H9 (cell line): Measurements from ENCODE around the gene RETN. TPM values are rescaled to one million over a fixed set of nuclear protein-coding genes. Genes with fewer than 3 reads are reported as not detected.

Experiments used
- DNase-seq: peaks from one replicate; pipeline ENCODE4 v3.0.0-alpha.2; 2017
- H2AFZ ChIP-seq: one replicate; pipeline ENCODE4 v1.6.1; 2013; ENCODE audit warnings: mild to moderate bottlenecking, low read length, control low read depth, moderate library complexity
- H2AK5ac ChIP-seq: 2 replicates; pipeline ENCODE4 v1.6.1; 2013; ENCODE audit warnings: low read length, control low read depth, mixed read lengths; ENCODE audit not compliant: insufficient read length
- H2BK120ac ChIP-seq: one replicate; pipeline ENCODE4 v1.6.1; 2013; ENCODE audit warnings: low read depth, mild to moderate bottlenecking, low read length, control low read depth, inconsistent platforms; ENCODE audit not compliant: poor library complexity, severe bottlenecking
- H2BK12ac ChIP-seq: 2 replicates; pipeline ENCODE4 v1.6.1; 2013; ENCODE audit warnings: low read length, control low read depth, mixed read lengths, low read depth; ENCODE audit not compliant: insufficient read length
- H2BK15ac ChIP-seq: 2 replicates; pipeline ENCODE4 v1.6.1; 2013; ENCODE audit warnings: low read depth, low read length, control low read depth
- H2BK20ac ChIP-seq: one replicate; pipeline ENCODE4 v1.6.1; 2013; ENCODE audit warnings: low read depth, mild to moderate bottlenecking, low read length, control low read depth, inconsistent platforms; ENCODE audit not compliant: poor library complexity, severe bottlenecking
- H2BK5ac ChIP-seq: 2 replicates; pipeline ENCODE4 v1.6.1; 2013; ENCODE audit warnings: low read length, control low read depth, mixed read lengths; ENCODE audit not compliant: insufficient read length
- H3K14ac ChIP-seq: 2 replicates; pipeline ENCODE4 v1.6.1; 2013; ENCODE audit warnings: low read length, control low read depth; ENCODE audit not compliant: insufficient read depth
- H3K18ac ChIP-seq: 2 replicates; pipeline ENCODE4 v1.6.1; 2013; ENCODE audit warnings: low read depth, mild to moderate bottlenecking, mixed read lengths, low read length, control low read depth; ENCODE audit not compliant: insufficient read length
- H3K23ac ChIP-seq: 2 replicates; pipeline ENCODE4 v1.6.1; 2013; ENCODE audit warnings: low read length, control low read depth, mixed read lengths, low read depth; ENCODE audit not compliant: insufficient read length
- H3K23me2 ChIP-seq: 2 replicates; pipeline ENCODE4 v1.6.1; 2013; ENCODE audit warnings: low read depth, mild to moderate bottlenecking, mixed read lengths, low read length, control low read depth; ENCODE audit not compliant: insufficient read length, poor library complexity, severe bottlenecking
- H3K27ac ChIP-seq: 2 replicates; pipeline ENCODE4 v1.5.1; 2013; ENCODE audit warnings: low read length, control low read depth, mixed read lengths, low read depth; ENCODE audit not compliant: insufficient read length
- H3K27me3 ChIP-seq: 2 replicates; pipeline ENCODE4 v1.6.1; 2013; ENCODE audit warnings: low read length, control low read depth, inconsistent platforms; ENCODE audit not compliant: insufficient read depth
- H3K4ac ChIP-seq: 2 replicates; pipeline ENCODE4 v1.6.1; 2013; ENCODE audit warnings: low read depth, mild to moderate bottlenecking, control low read depth, inconsistent platforms, low read length, moderate library complexity
- H3K4me1 ChIP-seq: 2 replicates; pipeline ENCODE4 v1.6.1; 2013; ENCODE audit warnings: low read length, control low read depth, inconsistent platforms; ENCODE audit not compliant: insufficient read depth
- H3K4me2 ChIP-seq: 2 replicates; pipeline ENCODE4 v1.6.1; 2013; ENCODE audit warnings: low read length, control low read depth, mixed read lengths; ENCODE audit not compliant: insufficient read length, insufficient read depth
- H3K56ac ChIP-seq: 2 replicates; pipeline ENCODE4 v1.6.1; 2013; ENCODE audit warnings: low read depth, mild to moderate bottlenecking, mixed read lengths, low read length, control low read depth; ENCODE audit not compliant: insufficient read length
- H3K79me1 ChIP-seq: 2 replicates; pipeline ENCODE4 v1.6.1; 2013; ENCODE audit warnings: low read depth, mild to moderate bottlenecking, moderate library complexity, low read length, control low read depth, inconsistent platforms; ENCODE audit not compliant: insufficient read depth, poor library complexity, severe bottlenecking
- H3K79me2 ChIP-seq: 2 replicates; pipeline ENCODE4 v1.6.1; 2013; ENCODE audit warnings: low read length, control low read depth, inconsistent platforms; ENCODE audit not compliant: insufficient read depth
- H3K9ac ChIP-seq: 2 replicates; pipeline ENCODE4 v1.6.1; 2013; ENCODE audit warnings: low read length, control low read depth, mixed read lengths; ENCODE audit not compliant: insufficient read length; ENCODE audit errors: extremely low read depth
- H3K9me3 ChIP-seq: one replicate; pipeline ENCODE4 v1.6.1; 2013; ENCODE audit warnings: low read depth, low read length, inconsistent platforms; ENCODE audit not compliant: control insufficient read depth
- H3T11ph ChIP-seq: one replicate; pipeline ENCODE4 v1.6.1; 2013; ENCODE audit warnings: mild to moderate bottlenecking, low read length, control low read depth, inconsistent platforms
- H4K20me1 ChIP-seq: one replicate; pipeline ENCODE4 v1.6.1; 2013; ENCODE audit not compliant: control insufficient read depth, insufficient read length, insufficient read depth
- H4K5ac ChIP-seq: 2 replicates; pipeline ENCODE4 v1.6.1; 2013; ENCODE audit warnings: low read depth, mild to moderate bottlenecking, mixed read lengths, low read length, control low read depth; ENCODE audit not compliant: insufficient read length
- H4K8ac ChIP-seq: replicated peaks from 2 replicates; pipeline ENCODE4 v1.6.1; 2013; ENCODE audit warnings: low read length, control low read depth, mixed read lengths, low read depth; ENCODE audit not compliant: insufficient read length
- H4K91ac ChIP-seq: 2 replicates; pipeline ENCODE4 v1.6.1; 2013; ENCODE audit warnings: low read depth, mild to moderate bottlenecking, moderate library complexity, mixed read lengths, low read length, control low read depth; ENCODE audit not compliant: insufficient read length
- H3K27ac Mint-ChIP-seq, 3 experiments: 2 replicates in 2 of 3; 3 replicates in 1 of 3; pipeline ENCODE4 v1.8.0; 2020 to 2021; ENCODE audit warnings: mixed read lengths in 3 of 3, mild to moderate bottlenecking in 1 of 3, moderate library complexity in 1 of 3
- H3K27me3 Mint-ChIP-seq: 2 replicates; pipeline ENCODE4 v1.8.0; 2021; ENCODE audit warnings: low read depth, mild to moderate bottlenecking, moderate library complexity, mixed read lengths
- H3K36me3 Mint-ChIP-seq, 3 experiments: 2 replicates in 2 of 3; 3 replicates in 1 of 3; pipeline ENCODE4 v1.8.0; 2020 to 2021; ENCODE audit warnings: low read depth in 3 of 3, mixed read lengths in 3 of 3; ENCODE audit not compliant: insufficient read depth in 1 of 3
- H3K4me1 Mint-ChIP-seq, 2 experiments: 2 replicates each; pipeline ENCODE4 v1.8.0; 2020; ENCODE audit warnings: mixed read lengths in 2 of 2
- H3K4me3 Mint-ChIP-seq, 2 experiments: 2 replicates in 1 of 2; 3 replicates in 1 of 2; pipeline ENCODE4 v1.8.0; 2020 to 2021; ENCODE audit warnings: mild to moderate bottlenecking in 2 of 2, mixed read lengths in 2 of 2, moderate library complexity in 1 of 2
- H3K9me3 Mint-ChIP-seq, 2 experiments: 2 replicates in 1 of 2; 3 replicates in 1 of 2; pipeline ENCODE4 v1.8.0; 2020; ENCODE audit warnings: mild to moderate bottlenecking in 2 of 2, mixed read lengths in 2 of 2, moderate library complexity in 1 of 2
- WGBS: extraction: QIAGEN DNeasy Blood & Tissue Kit; methylation state at CpG from one replicate; pipeline ENCODE4 v1.1.7; 2013; ENCODE audit warnings: missing lambda C conversion rate, low lambda C conversion rate, mixed read lengths; ENCODE audit not compliant: insufficient read length; ENCODE audit errors: extremely low coverage; 5-methylcytosine and 5-hydroxymethylcytosine counted together
- total RNA-seq: library from RNA; stranded (reverse); gene quantifications from 2 replicates; pipeline ENCODE4 v1.2.1, GENCODE V29; 2021
- TF ChIP-seq, protein P1 (sequence below): fragments of 200-600 bp; sonication (generic); conservative IDR thresholded peaks from 3 replicates; pipeline ENCODE4 v1.8.0; 2021; ENCODE audit warnings: antibody characterized with exemption, mild to moderate bottlenecking

RETN gene
- total RNA-seq, 1 experiment from 2014 or later = not detected

DNA sequence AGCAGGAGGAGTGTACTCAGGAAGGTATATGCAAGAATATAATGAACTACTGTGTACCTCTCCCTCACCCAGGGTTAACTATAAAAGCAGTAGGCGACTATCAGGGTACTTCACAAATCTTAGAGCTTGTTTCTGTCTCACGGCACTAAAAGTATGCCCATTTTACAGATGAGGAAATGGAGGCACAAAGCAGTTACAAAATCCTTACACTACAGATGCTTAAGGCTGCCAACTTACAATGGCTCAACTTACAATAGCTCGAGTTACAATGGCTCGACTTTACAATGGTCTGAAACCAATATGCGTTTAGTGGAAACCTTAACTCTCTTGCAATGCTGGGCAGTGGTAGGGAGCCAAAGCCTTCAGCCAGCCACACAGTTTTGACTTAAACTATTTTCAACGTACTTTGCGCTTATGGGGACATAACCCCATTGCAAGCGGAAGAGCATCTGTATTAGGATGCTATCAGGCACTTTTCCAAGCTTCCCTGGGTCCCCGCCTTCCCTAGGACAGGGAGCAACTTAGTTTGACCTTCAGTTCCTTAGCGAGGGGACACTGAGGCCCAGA, 29.0 kb downstream of the RETN start:
- no peaks in the 10 kb centered on the region for H3K79me1 ChIP-seq
- no peaks in the 10 kb centered on the region; the same call in 1 of the 2 replicates for H3K4me1 ChIP-seq
- Mint-ChIP-seq H3K27me3 (peaks cover 59% of the 10 kb centered on the region), H3K4me1 (peaks cover 8 to 25% of the 10 kb centered on the region in 2 experiments), H3K36me3 (no peaks in the 10 kb centered on the region; a peak in 1 of 7 replicates), H3K9me3 (no peaks in the 10 kb centered on the region), H3K27ac (no peak overlapping the region), H3K4me3 (no peak overlapping the region)
- TF ChIP-seq, protein P1, sequence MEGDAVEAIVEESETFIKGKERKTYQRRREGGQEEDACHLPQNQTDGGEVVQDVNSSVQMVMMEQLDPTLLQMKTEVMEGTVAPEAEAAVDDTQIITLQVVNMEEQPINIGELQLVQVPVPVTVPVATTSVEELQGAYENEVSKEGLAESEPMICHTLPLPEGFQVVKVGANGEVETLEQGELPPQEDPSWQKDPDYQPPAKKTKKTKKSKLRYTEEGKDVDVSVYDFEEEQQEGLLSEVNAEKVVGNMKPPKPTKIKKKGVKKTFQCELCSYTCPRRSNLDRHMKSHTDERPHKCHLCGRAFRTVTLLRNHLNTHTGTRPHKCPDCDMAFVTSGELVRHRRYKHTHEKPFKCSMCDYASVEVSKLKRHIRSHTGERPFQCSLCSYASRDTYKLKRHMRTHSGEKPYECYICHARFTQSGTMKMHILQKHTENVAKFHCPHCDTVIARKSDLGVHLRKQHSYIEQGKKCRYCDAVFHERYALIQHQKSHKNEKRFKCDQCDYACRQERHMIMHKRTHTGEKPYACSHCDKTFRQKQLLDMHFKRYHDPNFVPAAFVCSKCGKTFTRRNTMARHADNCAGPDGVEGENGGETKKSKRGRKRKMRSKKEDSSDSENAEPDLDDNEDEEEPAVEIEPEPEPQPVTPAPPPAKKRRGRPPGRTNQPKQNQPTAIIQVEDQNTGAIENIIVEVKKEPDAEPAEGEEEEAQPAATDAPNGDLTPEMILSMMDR = no peak
- no peak overlapping the region for H2BK5ac ChIP-seq
- H3K27ac ChIP-seq = no peak overlapping the region
- H2BK15ac ChIP-seq = no peak overlapping the region
- DNase-seq = no peak
- H2BK120ac ChIP-seq = no peak overlapping the region
- H4K91ac ChIP-seq = no peak overlapping the region
- H3K79me2 ChIP-seq = no peaks in the 10 kb centered on the region
- H2BK12ac ChIP-seq = no peak overlapping the region
- no peak overlapping the region for H3K56ac ChIP-seq
- WGBS = no CpG with 5 or more reads among the region's 10 CpGs
- H3K4me2 ChIP-seq = no peak overlapping the region
- H3K27me3 ChIP-seq = no peaks in the 10 kb centered on the region
- no peak overlapping the region for H3K23ac ChIP-seq
- no peak overlapping the region for H3K9ac ChIP-seq
- H3K23me2 ChIP-seq = no peaks in the 10 kb centered on the region
- no peak overlapping the region for H2AK5ac ChIP-seq
- no peak overlapping the region for H3K4ac ChIP-seq
- no peaks in the 10 kb centered on the region for H3K9me3 ChIP-seq
- no peak overlapping the region for H3T11ph ChIP-seq
- no peak overlapping the region for H4K5ac ChIP-seq
- no peak overlapping the region for H3K14ac ChIP-seq
- H2AFZ ChIP-seq = no peak overlapping the region
- H4K8ac ChIP-seq = no peak overlapping the region
- no peak overlapping the region for H2BK20ac ChIP-seq
- H4K20me1 ChIP-seq = no peaks in the 10 kb centered on the region
- H3K18ac ChIP-seq = no peak overlapping the region
